HG03378 (cell line): ENCODE results near the gene TOM1L1.

ENCODE experiments used
- ATAC-seq: cut with Tn5 transposase; IDR thresholded peaks from one replicate; pipeline ENCODE4 v1.9.1; 2021; ENCODE audit warnings: mild to moderate bottlenecking, moderate library complexity; ENCODE audit not compliant: unreplicated experiment

Gene TOM1L1

GRCh38 chr17:54898576-54898975 lies 2.1 kb upstream of the TOM1L1 start:
- no peak for ATAC-seq

- no peak for ATAC-seq
Measured at GRCh38 chr17:54899201-54899600, 1.5 kb upstream of the TOM1L1 start.

GRCh38 chr17:54899721-54900456 lies 763 bp upstream of the TOM1L1 start:
- no peak for ATAC-seq

- no peak for ATAC-seq
Measured at GRCh38 chr17:54901230-54901822, 674 bp downstream of the TOM1L1 start.

GRCh38 chr17:54902017-54902416 lies 1.4 kb downstream of the TOM1L1 start:
- ATAC-seq = no peak

- no peak for ATAC-seq
Measured at GRCh38 chr17:54902611-54903010, 2.0 kb downstream of the TOM1L1 start.

- peak; percentile 52 for ATAC-seq
Measured at GRCh38 chr17:54903375-54903774, 2.7 kb downstream of the TOM1L1 start.

GRCh38 chr17:54906683-54907082 lies 6.0 kb downstream of the TOM1L1 start:
- no peak for ATAC-seq

GRCh38 chr17:54907376-54907775 lies 6.7 kb downstream of the TOM1L1 start:
- no peak for ATAC-seq

GRCh38 chr17:54909766-54910165 lies 9.1 kb downstream of the TOM1L1 start:
- no peak for ATAC-seq

GRCh38 chr17:54916721-54917120 lies 16.1 kb downstream of the TOM1L1 start:
- no peak for ATAC-seq

GRCh38 chr17:54919425-54919824 lies 18.8 kb downstream of the TOM1L1 start:
- no peak for ATAC-seq

GRCh38 chr17:54920819-54921218 lies 20.2 kb downstream of the TOM1L1 start:
- no peak for ATAC-seq

- no peak for ATAC-seq
Measured at GRCh38 chr17:54924405-54924804, 23.8 kb downstream of the TOM1L1 start.

GRCh38 chr17:54927525-54927924 lies 26.9 kb downstream of the TOM1L1 start:
- ATAC-seq = no peak

- ATAC-seq = no peak
Measured at GRCh38 chr17:54932711-54933110, 32.1 kb downstream of the TOM1L1 start.

GRCh38 chr17:54933921-54934320 lies 33.3 kb downstream of the TOM1L1 start:
- no peak for ATAC-seq

GRCh38 chr17:54935471-54935870 lies 34.8 kb downstream of the TOM1L1 start:
- no peak for ATAC-seq

GRCh38 chr17:54937018-54937417 lies 36.4 kb downstream of the TOM1L1 start:
- no peak for ATAC-seq

- ATAC-seq = no peak
Measured at GRCh38 chr17:54937426-54937825, 36.8 kb downstream of the TOM1L1 start.

- ATAC-seq = no peak
Measured at GRCh38 chr17:54941285-54941684, 40.6 kb downstream of the TOM1L1 start.

GRCh38 chr17:54944796-54945195 lies 44.1 kb downstream of the TOM1L1 start:
- no peak for ATAC-seq

- ATAC-seq = no peak
Measured at GRCh38 chr17:54945231-54945630, 44.6 kb downstream of the TOM1L1 start.
